ENCODE data around the gene C19orf47. TPM values are rescaled to one million over a fixed set of nuclear protein-coding genes. Genes with fewer than 3 reads are reported as not detected.

C19orf47 gene
- polyA plus RNA-seq, 1 experiment = 15.9 TPM

GRCh38 chr19:40378509-40378908, 30.3 kb upstream of the C19orf47 start:
- Histone ChIP-seq H3K27ac (ENCODE audit: low read depth, low read length) (no peak overlapping the region), H3K27me3 (ENCODE audit: control insufficient read depth, insufficient read depth, low read length) (no peaks in the 10 kb centered on the region), H3K9me3 (ENCODE audit: control insufficient read depth, insufficient read depth, low read length) (no peaks in the 10 kb centered on the region), H3K4me3 (ENCODE audit: low read depth, low read length) (no peak overlapping the region)
- POLR2A ChIA-PET = no interaction called here
- DNase-seq (ENCODE audit: low read depth, low spot score) = no peak
- CTCF ChIA-PET = no interaction called here
- TF ChIP-seq, protein P1, sequence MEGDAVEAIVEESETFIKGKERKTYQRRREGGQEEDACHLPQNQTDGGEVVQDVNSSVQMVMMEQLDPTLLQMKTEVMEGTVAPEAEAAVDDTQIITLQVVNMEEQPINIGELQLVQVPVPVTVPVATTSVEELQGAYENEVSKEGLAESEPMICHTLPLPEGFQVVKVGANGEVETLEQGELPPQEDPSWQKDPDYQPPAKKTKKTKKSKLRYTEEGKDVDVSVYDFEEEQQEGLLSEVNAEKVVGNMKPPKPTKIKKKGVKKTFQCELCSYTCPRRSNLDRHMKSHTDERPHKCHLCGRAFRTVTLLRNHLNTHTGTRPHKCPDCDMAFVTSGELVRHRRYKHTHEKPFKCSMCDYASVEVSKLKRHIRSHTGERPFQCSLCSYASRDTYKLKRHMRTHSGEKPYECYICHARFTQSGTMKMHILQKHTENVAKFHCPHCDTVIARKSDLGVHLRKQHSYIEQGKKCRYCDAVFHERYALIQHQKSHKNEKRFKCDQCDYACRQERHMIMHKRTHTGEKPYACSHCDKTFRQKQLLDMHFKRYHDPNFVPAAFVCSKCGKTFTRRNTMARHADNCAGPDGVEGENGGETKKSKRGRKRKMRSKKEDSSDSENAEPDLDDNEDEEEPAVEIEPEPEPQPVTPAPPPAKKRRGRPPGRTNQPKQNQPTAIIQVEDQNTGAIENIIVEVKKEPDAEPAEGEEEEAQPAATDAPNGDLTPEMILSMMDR (IDR thresholded peaks at IDR 0.05; ENCODE audit: low read depth, low read length) = no peak

GRCh38 chr19:40377876-40378385, 29.7 kb upstream of the C19orf47 start:
- H3K9me3 ChIP-seq (ENCODE audit: control insufficient read depth, insufficient read depth, low read length) = no peaks in the 10 kb centered on the region
- no peak for DNase-seq (ENCODE audit: low read depth, low spot score)
- no peak overlapping the region for H3K27ac ChIP-seq (ENCODE audit: low read depth, low read length)
- POLR2A ChIA-PET = no interaction called here
- H3K4me3 ChIP-seq (ENCODE audit: low read depth, low read length) = no peak overlapping the region
- TF ChIP-seq, protein P1 (IDR thresholded peaks at IDR 0.05; ENCODE audit: low read depth, low read length) = no peak
- CTCF ChIA-PET = no interaction called here
- no peaks in the 10 kb centered on the region for H3K27me3 ChIP-seq (ENCODE audit: control insufficient read depth, insufficient read depth, low read length)

- no peaks in the 10 kb centered on the region for H3K27me3 ChIP-seq (ENCODE audit: control insufficient read depth, insufficient read depth, low read length)
- TF ChIP-seq, protein P1 (IDR thresholded peaks at IDR 0.05; ENCODE audit: low read depth, low read length) = no peak
- DNase-seq (ENCODE audit: low read depth, low spot score) = no peak
- no peak overlapping the region for H3K27ac ChIP-seq (ENCODE audit: low read depth, low read length)
- ChIA-PET CTCF (no interaction called here), POLR2A (no interaction called here)
- H3K4me3 ChIP-seq (ENCODE audit: low read depth, low read length) = no peak overlapping the region
- no peaks in the 10 kb centered on the region for H3K9me3 ChIP-seq (ENCODE audit: control insufficient read depth, insufficient read depth, low read length)
Measured at GRCh38 chr19:40376286-40376862, 28.2 kb upstream of the C19orf47 start.

GRCh38 chr19:40374084-40374483, 25.9 kb upstream of the C19orf47 start:
- ChIA-PET CTCF (no interaction called here), POLR2A (no interaction called here)

DNA sequence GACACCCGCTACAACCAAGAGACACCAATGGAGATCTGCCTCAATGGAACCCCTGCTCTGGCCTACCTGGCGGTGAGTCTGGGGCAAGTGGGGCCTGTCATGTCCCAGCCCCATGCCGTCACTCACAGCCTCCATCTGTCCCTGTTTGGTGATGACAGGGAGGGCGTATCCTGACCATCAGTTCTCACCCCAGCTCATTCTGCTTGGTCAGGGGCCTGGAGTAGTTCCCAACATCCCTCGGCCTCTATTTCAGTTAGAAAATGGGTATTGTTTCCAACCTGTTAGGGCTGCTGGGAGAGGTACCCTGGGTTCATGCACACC, 23.6 kb upstream of the C19orf47 start:
- CTCF ChIA-PET = interaction anchor here (1.1 to 1.4 kb wide), 2 partner anchors 10 to 231 kb away, joined by 3 read pairs; no protein-coding TSS in a partner anchor
- POLR2A ChIA-PET = interaction anchor here (1.1 kb wide), 1 partner anchor 49 kb away, joined by 3 read pairs; no protein-coding TSS in a partner anchor
- TF ChIP-seq, protein P1 (IDR thresholded peaks at IDR 0.05; ENCODE audit: low read depth, low read length) = no peak
- Histone ChIP-seq H3K4me3 (ENCODE audit: low read depth, low read length) (no peak overlapping the region), H3K9me3 (ENCODE audit: control insufficient read depth, insufficient read depth, low read length) (no peaks in the 10 kb centered on the region), H3K27ac (ENCODE audit: low read depth, low read length) (no peak overlapping the region), H3K27me3 (ENCODE audit: control insufficient read depth, insufficient read depth, low read length) (no peaks in the 10 kb centered on the region)
- DNase-seq (ENCODE audit: low read depth, low spot score) = no peak

More at GRCh38 chr19:40374084-40374483, 25.9 kb upstream of the C19orf47 start:
- H3K27ac ChIP-seq (ENCODE audit: low read depth, low read length) = no peak overlapping the region
- H3K9me3 ChIP-seq (ENCODE audit: control insufficient read depth, insufficient read depth, low read length) = no peaks in the 10 kb centered on the region
- TF ChIP-seq, protein P1 (IDR thresholded peaks at IDR 0.05; ENCODE audit: low read depth, low read length) = no peak
- no peaks in the 10 kb centered on the region for H3K27me3 ChIP-seq (ENCODE audit: control insufficient read depth, insufficient read depth, low read length)
- H3K4me3 ChIP-seq (ENCODE audit: low read depth, low read length) = no peak overlapping the region
- no peak for DNase-seq (ENCODE audit: low read depth, low spot score)

All from AG04450 (cell line).